GM12892 (cell line): ENCODE data around the gene CDKN3.
"Not testable (repeated sequence)": the region's sequence is repeated elsewhere in the genome, so short reads cannot be mapped to it uniquely, and the experiment has no call there.

Experiments used
- POLR2A ChIP-seq: IDR thresholded peaks from 2 replicates; pipeline ENCODE4 v1.6.1; 2011; ENCODE audit warnings: low read depth, low read length, control low read depth
- POLR2AphosphoS5 ChIP-seq: IDR thresholded peaks from 2 replicates; pipeline ENCODE4 v1.6.1; 2011; ENCODE audit warnings: low read depth, low read length, control low read depth
- TAF1 ChIP-seq: IDR thresholded peaks from 2 replicates; pipeline ENCODE4 v1.6.1; 2011; ENCODE audit warnings: low read depth, mild to moderate bottlenecking, control low read depth, low read length, borderline replicate concordance

GRCh38 chr14:54456820-54457608 is 60.2 kb downstream of the CDKN3 start:
- TF ChIP-seq TAF1, POLR2A, POLR2AphosphoS5: not testable (repeated sequence)
